Activated CD4-positive, alpha-beta T cell treated with anti-CD3 and anti-CD28 coated beads, Interleukin-2, amount 50 U/mL, for 24 hours (primary cell): ENCODE data around the gene CFAP97.
"Not testable (repeated sequence)": the region's sequence is repeated elsewhere in the genome, so short reads cannot be mapped to it uniquely, and the experiment has no call there.

Experiments
- DNase-seq, 2 donors: peaks; one replicate each; pipeline ENCODE4 v3.0.0-alpha.2; 2020; ENCODE audit warnings: low read depth in 1 of 2, low spot score in 1 of 2

CFAP97 gene

GRCh38 chr4:185203486-185204237 lies at the start of gene CFAP97:
TSS of gene CFAP97 (minus strand) at chr4:185204000. CDS start at chr4:185191196, 12,804 bp downstream.
- peak; percentile 63 to 70 for DNase-seq

DNA sequence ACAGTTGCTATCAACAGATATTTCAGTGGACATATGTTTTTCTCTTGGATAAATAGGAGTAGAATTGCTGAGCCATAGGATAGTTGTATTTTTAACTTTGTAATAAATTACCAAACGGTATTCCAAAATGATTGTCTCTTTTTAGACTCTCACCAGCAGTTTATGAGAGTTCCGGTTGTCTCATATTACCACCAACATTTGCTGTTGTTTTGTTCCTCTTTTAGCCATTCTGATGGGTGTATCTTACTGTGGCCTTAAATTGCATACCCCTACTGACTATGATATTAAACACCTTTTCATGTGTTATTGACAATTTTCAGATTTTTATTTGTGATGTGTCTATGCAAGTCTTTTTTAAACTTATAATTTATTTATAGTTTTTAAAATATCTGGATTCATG lies 45.3 kb upstream of the CFAP97 start:
- DNase-seq: no peak

DNA sequence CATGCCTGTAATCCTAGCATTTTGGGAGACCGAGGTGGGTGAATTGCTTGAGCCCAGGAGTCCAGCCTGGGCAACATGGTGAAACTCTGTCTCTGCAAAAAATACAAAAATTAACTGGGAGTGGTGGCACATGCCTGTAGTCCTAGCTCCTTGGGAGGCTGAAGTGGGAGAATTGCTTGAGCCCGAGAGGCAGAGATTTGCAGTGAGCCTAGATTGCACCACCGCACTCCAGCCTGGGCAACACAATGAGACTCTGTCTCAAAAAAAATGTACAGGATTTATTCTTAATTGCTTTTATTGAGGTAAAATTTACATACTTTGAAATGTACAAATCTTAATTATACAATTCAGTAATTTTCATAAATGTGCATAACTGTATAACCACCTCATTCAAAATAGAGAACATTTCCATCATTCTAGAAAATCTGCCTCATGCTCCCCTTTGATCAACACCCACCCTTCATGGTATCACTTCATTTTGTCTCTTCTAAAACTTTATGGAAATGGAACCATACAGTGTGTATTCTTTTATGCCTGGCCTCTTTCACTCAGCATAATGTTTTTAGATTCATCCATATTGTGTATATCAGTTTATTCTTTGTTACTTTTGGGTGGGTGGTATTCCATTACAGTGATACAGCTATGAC lies 44.7 kb upstream of the CFAP97 start:
- DNase-seq: no peak

- no peak for DNase-seq
These were observed 43.4 kb upstream of the CFAP97 start for GRCh38 chr4:185247151-185247550.

DNA sequence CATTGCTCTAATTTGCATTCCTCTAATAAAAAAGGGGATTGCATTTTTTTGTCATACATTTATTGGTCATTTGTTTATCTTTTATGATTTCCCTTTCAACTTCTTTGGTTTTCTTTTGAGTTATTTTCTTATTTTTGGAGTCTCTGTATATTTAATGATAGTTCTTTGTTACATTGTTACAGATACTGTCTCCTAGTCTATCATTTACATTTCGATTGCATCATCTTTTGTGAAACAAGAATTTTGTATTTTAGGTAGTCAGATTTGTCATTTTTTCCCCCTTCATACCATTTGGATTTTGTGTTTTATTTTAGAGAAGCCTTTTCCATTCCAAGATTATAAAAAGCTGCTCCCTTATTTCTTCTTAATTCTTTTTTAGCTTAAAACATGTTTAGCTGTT lies 42.7 kb upstream of the CFAP97 start:
- DNase-seq: no peak

DNA sequence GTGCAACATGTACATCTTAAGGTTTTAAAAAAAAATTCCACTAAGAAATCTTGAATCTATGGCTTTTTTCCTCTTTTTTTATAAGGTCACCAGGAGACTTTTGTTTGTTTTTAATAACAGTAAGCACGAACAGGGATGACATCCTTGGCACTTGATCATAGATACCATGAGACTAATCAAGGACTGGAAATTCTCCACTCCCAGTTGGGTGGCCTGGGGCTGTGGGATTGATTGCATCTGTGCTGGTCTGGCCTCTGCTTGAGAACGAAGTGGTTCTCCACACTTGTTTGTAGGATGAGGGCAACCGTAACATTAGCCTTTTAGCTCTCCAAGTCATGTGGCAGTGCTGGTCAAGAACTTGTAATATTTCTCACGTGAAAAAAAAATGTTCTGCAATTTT lies 41.0 kb upstream of the CFAP97 start:
- DNase-seq: no peak

GRCh38 chr4:185243879-185244278 lies 40.1 kb upstream of the CFAP97 start:
- no peak for DNase-seq

GRCh38 chr4:185242749-185243533 lies 39.1 kb upstream of the CFAP97 start:
- DNase-seq: no peak

GRCh38 chr4:185240486-185240885 lies 36.7 kb upstream of the CFAP97 start:
- DNase-seq: not testable (repeated sequence)

- no peak for DNase-seq
These were observed 35.0 kb upstream of the CFAP97 start for GRCh38 chr4:185238750-185239149.

DNA sequence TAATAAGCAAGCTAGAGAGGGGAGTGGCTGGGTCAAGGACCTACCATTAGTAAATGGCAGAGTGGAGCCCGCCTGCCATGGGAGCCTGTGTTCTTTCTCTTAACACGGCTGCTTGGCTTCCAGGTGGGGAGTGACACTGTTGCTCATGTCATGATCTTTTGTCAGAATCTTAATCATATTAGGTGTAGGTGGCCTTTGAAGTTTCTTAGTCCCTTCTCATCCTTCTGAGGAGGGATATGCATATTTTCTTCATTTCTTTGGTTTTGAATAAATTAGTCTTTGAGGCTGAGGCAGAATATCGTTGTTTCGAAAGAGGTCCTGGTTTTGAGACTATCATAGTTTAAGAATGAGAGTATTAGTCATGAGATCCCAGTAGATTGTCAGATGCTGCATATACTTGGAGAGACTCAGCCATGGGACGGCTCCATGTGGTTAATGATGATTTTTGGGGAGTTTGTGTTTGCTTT lies 34.4 kb upstream of the CFAP97 start:
- peak in 1 of 2 donors; percentile 21 for DNase-seq

- no peak for DNase-seq
These were observed 33.4 kb upstream of the CFAP97 start for GRCh38 chr4:185237175-185237574.

GRCh38 chr4:185235843-185236503 lies 32.2 kb upstream of the CFAP97 start:
- DNase-seq: no peak

- no peak for DNase-seq
These were observed 31.5 kb upstream of the CFAP97 start for GRCh38 chr4:185235119-185235842.

DNA sequence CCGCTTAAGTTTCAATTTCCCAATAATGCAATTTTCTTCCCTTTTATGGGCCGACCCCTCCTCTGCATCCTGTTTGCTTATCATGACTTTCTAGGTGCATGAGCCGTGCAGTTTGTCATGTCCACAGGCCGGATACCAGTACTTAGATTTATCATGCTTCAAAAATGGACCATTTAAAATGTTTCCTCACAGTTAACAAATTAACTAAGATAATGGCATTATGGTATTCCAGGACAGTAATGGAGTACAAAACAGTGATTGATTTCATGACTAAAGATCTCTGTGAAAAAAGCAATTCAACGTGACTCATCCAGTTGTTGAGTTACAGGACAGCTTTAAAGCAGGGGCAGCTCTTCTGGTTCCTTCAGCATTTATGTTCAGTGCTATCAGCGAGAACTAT lies 28.6 kb upstream of the CFAP97 start:
- DNase-seq: no peak

- no peak for DNase-seq
These were observed 25.4 kb upstream of the CFAP97 start for GRCh38 chr4:185229021-185229818.

DNA sequence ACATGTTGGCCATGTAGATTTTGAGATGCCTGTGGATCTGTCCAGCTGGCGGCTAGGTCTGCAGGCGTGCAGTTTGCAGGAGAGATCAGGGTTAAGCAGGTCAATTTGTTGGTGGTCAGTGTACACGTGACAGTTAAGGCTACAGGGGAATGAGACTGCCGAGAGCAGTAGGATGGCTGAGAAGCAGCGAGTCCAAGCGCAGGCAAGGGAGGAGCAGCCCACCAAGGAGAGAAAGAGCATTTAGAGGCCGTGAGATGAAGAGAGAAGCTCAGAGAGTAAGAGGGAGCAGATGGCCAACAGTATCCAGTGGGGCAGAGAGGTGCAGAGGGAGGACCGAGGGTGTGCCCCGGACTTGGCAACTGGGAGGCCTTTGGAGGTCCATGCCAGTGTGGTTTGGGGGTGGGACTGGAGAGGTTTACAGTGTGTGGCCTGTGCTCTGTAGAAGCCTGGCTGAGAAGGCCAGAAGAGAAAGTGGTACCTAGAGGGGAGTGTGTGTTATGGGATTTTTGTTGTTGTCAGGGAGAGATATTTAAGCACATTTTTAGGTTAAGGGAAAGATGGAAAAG lies 24.0 kb upstream of the CFAP97 start:
- no peak for DNase-seq

DNA sequence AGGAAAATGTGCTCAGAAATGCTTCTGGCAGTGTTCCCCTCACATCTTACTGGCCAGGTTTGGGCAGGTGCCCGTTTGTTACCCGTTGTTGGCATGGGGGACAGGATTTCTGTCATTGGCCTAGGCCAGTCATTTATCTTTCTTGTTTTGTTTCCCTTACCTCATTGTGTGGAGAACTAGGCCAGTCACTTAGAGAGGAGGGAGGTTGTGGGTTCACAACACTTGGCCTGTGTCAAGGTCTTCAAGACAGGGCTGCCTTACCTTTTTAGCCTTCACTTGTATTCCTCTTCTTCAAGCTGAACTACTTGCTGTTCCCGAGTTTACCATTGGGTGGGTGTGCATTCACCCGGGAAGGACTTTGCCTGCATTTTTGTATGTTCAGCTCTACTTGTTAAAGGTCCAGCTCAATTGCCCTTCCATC lies 23.3 kb upstream of the CFAP97 start:
- no peak for DNase-seq

GRCh38 chr4:185225940-185226339 lies 22.1 kb upstream of the CFAP97 start:
- no peak for DNase-seq
